Amniotic epithelial cell (primary cell): ENCODE measurements around the gene MYADM.

Experiments
- DNase-seq: peaks from one replicate; pipeline ENCODE4 v3.0.0-alpha.2; 2010; ENCODE audit warnings: low read depth

MYADM gene

GRCh38 chr19:53915000-53915399, 47.3 kb downstream of the MYADM start:
- DNase-seq, result no peak

- no peak for DNase-seq
These were observed 48.3 kb downstream of the MYADM start for GRCh38 chr19:53916004-53916403.

GRCh38 chr19:53917356-53917755, 49.7 kb downstream of the MYADM start:
- DNase-seq, result no peak
